Keratinocyte (primary cell): ENCODE data around the gene STARD5. TPM values are rescaled to one million over a fixed set of nuclear protein-coding genes. Genes with fewer than 3 reads are reported as not detected.

Experiments used
- DNase-seq: peaks from one replicate; pipeline ENCODE4 v3.0.0-alpha.2; 2011; ENCODE audit warnings: low read depth, missing footprints, low spot score
- FAIRE-seq: peaks from 2 replicates; lab custom pipeline; 2011; peaks lifted over from hg19 to GRCh38; lab: Jason Lieb, UNC
- H2AFZ ChIP-seq: 2 replicates; pipeline ENCODE4 v1.6.0; 2012; ENCODE audit warnings: low read length, control low read depth, inconsistent platforms; ENCODE audit not compliant: control insufficient read depth
- H3K27ac ChIP-seq: 2 replicates; pipeline ENCODE4 v1.5.1; 2011; ENCODE audit warnings: low read length; ENCODE audit not compliant: control insufficient read depth, insufficient read depth
- H3K27me3 ChIP-seq: 3 replicates; pipeline ENCODE4 v1.6.0; 2011; ENCODE audit warnings: low read length; ENCODE audit not compliant: control insufficient read depth, insufficient read depth; ENCODE audit errors: extremely low read depth
- H3K36me3 ChIP-seq, 2 experiments: 2 replicates in 1 of 2; 3 replicates in 1 of 2; pipeline ENCODE4 v1.5.1; 2011; ENCODE audit warnings: low read length in 2 of 2, mild to moderate bottlenecking in 1 of 2; ENCODE audit not compliant: control insufficient read depth in 2 of 2, insufficient read depth in 2 of 2; ENCODE audit errors: extremely low read depth in 1 of 2
- H3K4me1 ChIP-seq: 3 replicates; pipeline ENCODE4 v1.5.1; 2011; ENCODE audit warnings: low read length; ENCODE audit not compliant: control insufficient read depth, insufficient read depth; ENCODE audit errors: extremely low read depth
- H3K4me2 ChIP-seq: 3 replicates; pipeline ENCODE4 v1.6.0; 2011; ENCODE audit warnings: low read depth, low read length; ENCODE audit not compliant: control insufficient read depth, insufficient read depth; ENCODE audit errors: extremely low read depth
- H3K4me3 ChIP-seq, 3 experiments: fragments of 200-600 bp in 1 of 3; sonication (generic) in 1 of 3; 2 replicates in 2 of 3; 3 replicates in 1 of 3; pipeline ENCODE4 v1.5.1; 2011 to 2016; ENCODE audit warnings: low read length in 3 of 3, mild to moderate bottlenecking in 3 of 3, control low read depth in 2 of 3, inconsistent platforms in 1 of 3, low read depth in 1 of 3, mixed read lengths in 1 of 3, mixed run types in 1 of 3, moderate library complexity in 1 of 3; ENCODE audit not compliant: control insufficient read depth in 2 of 3, insufficient read depth in 2 of 3; ENCODE audit errors: extremely low read depth in 1 of 3
- H3K79me2 ChIP-seq: 2 replicates; pipeline ENCODE4 v1.6.0; 2012; ENCODE audit warnings: low read length; ENCODE audit not compliant: control insufficient read depth, insufficient read depth
- H3K9ac ChIP-seq: 3 replicates; pipeline ENCODE4 v1.6.0; 2011; ENCODE audit warnings: low read length; ENCODE audit not compliant: control insufficient read depth, insufficient read depth; ENCODE audit errors: extremely low read depth
- H3K9me1 ChIP-seq: 3 replicates; pipeline ENCODE4 v1.6.0; 2011; ENCODE audit warnings: low read length; ENCODE audit not compliant: control insufficient read depth, insufficient read depth; ENCODE audit errors: extremely low read depth
- H3K9me3 ChIP-seq: 2 replicates; pipeline ENCODE4 v1.5.1; 2012; ENCODE audit warnings: low read depth, low read length; ENCODE audit not compliant: control insufficient read depth
- H4K20me1 ChIP-seq: 3 replicates; pipeline ENCODE4 v1.6.0; 2011; ENCODE audit warnings: low read length; ENCODE audit not compliant: control insufficient read depth, insufficient read depth; ENCODE audit errors: extremely low read depth
- CTCF ChIP-seq, 3 experiments: IDR thresholded peaks in 1 of 3; conservative IDR thresholded peaks in 1 of 3; optimal IDR thresholded peaks in 1 of 3; 2 replicates in 2 of 3; 3 replicates in 1 of 3; pipeline versions ENCODE3 to v1.5.1; 2011; ENCODE audit warnings: low read length in 3 of 3, mild to moderate bottlenecking in 3 of 3, moderate library complexity in 2 of 3, control low read depth in 1 of 3, inconsistent platforms in 1 of 3; ENCODE audit not compliant: insufficient read depth in 2 of 3; ENCODE audit errors: extremely low read depth in 1 of 3
- EZH2 ChIP-seq: IDR thresholded peaks from one replicate; pipeline ENCODE4 v1.6.1; 2012; ENCODE audit warnings: inconsistent platforms, mild to moderate bottlenecking, low read length, moderate library complexity
- dilution Hi-C: fragments of 300-500 bp; cut with MboI; formaldehyde crosslinking; loops from one replicate; pipeline ENCODE4 v1.7.0; 2020; ENCODE audit warnings: low sequenced_read_pairs; ENCODE audit not compliant: extremely low pct_ligation_motif_present
- polyA plus RNA-seq, 5 experiments: library from polyadenylated mRNA; depleted of rRNA in 3 of 5; stranded (reverse) in 3 of 5; stranded (forward) in 1 of 5; unstranded in 1 of 5; fragments of >200 nt; gene quantifications; 1 replicate in 1 of 5; 2 replicates in 3 of 5; 3 replicates in 1 of 5; pipeline versions ENCODE4 v1.2.1 to v1.2.3, GENCODE V29; 2011 to 2012; ENCODE audit warnings: missing spikeins in 2 of 5, low read depth in 1 of 5, low replicate concordance in 1 of 5

STARD5 gene
- polyA plus RNA-seq, 1 donor (not counting 4 experiments of a cell fraction or from before 2014, with no cell fraction given) = 38.8 TPM

- Histone ChIP-seq H3K4me1 (no peaks in the 10 kb centered on the region), H3K9ac (no peak overlapping the region), H2AFZ (no peak overlapping the region), H3K4me2 (no peak overlapping the region), H3K27ac (no peak overlapping the region), H3K9me1 (no peaks in the 10 kb centered on the region), H3K9me3 (no peaks in the 10 kb centered on the region), H4K20me1 (no peaks in the 10 kb centered on the region), H3K79me2 (no peaks in the 10 kb centered on the region), H3K27me3 (peaks cover 5% of the 10 kb centered on the region), H3K4me3 (no peak overlapping the region), H3K36me3 (no peaks in the 10 kb centered on the region)
- FAIRE-seq (no peak), DNase-seq (no peak)
- TF ChIP-seq CTCF (optimal IDR thresholded peaks at IDR 0.05 in 1 of 3, IDR thresholded peaks at IDR 0.05 in 1 of 3, conservative IDR thresholded peaks at IDR 0.05 in 1 of 3; ENCODE audit: extremely low read depth in 1 of 3, insufficient read depth in 2 of 3, low read length in 3 of 3) = no peak
- TF ChIP-seq EZH2 = no peak
- dilution Hi-C loops = no loop called here
Observed at GRCh38 chr15:81282911-81283310, 41.0 kb downstream of the STARD5 start.

- FAIRE-seq (no peak), DNase-seq (no peak)
- Histone ChIP-seq H3K9me1 (no peaks in the 10 kb centered on the region), H4K20me1 (no peaks in the 10 kb centered on the region), H3K27me3 (peaks cover 5% of the 10 kb centered on the region), H3K36me3 (no peaks in the 10 kb centered on the region), H3K9me3 (no peaks in the 10 kb centered on the region), H3K9ac (no peak overlapping the region), H2AFZ (no peak overlapping the region), H3K4me1 (no peaks in the 10 kb centered on the region), H3K79me2 (no peaks in the 10 kb centered on the region), H3K4me3 (no peak overlapping the region), H3K4me2 (no peak overlapping the region), H3K27ac (no peak overlapping the region)
- TF ChIP-seq CTCF (optimal IDR thresholded peaks at IDR 0.05 in 1 of 3, IDR thresholded peaks at IDR 0.05 in 1 of 3, conservative IDR thresholded peaks at IDR 0.05 in 1 of 3; ENCODE audit: extremely low read depth in 1 of 3, insufficient read depth in 2 of 3, low read length in 3 of 3) (no peak), EZH2 (no peak)
- dilution Hi-C loops = no loop called here
Observed at GRCh38 chr15:81282606-81282895, 41.4 kb downstream of the STARD5 start.
